OCI-LY3 (cell line): ENCODE data around the gene GSK3B.

Source experiments
- H2AFZ ChIP-seq: fragments of 200-600, 300-600 bp; shearing (Covaris generic); 2 replicates; pipeline ENCODE4 v1.6.0; 2014; ENCODE audit warnings: antibody characterized with exemption, low read depth, low read length
- H3K27ac ChIP-seq: fragments of 200-600, 300-600 bp; sonication (generic); 2 replicates; pipeline ENCODE4 v1.5.1; 2014; ENCODE audit warnings: mild to moderate bottlenecking, low read length, moderate library complexity, mixed read lengths
- H3K27me3 ChIP-seq: fragments of 200-600, 300-600 bp; sonication (generic); 2 replicates; pipeline ENCODE4 v1.6.1; 2014; ENCODE audit warnings: low read depth, low read length, mixed read lengths
- H3K36me3 ChIP-seq: fragments of 200-600, 300-600 bp; sonication (generic); replicated peaks from 2 replicates; pipeline ENCODE3; 2014; ENCODE audit warnings: low read depth, low read length, mixed read lengths
- H3K4me1 ChIP-seq: fragments of 300-600, 200-600 bp; sonication (generic); 2 replicates; pipeline ENCODE4 v1.6.1; 2014; ENCODE audit warnings: low read length, mixed read lengths
- H3K4me2 ChIP-seq: fragments of 200-600, 300-600 bp; sonication (generic); 2 replicates; pipeline ENCODE4 v1.6.1; 2014; ENCODE audit warnings: low read length, mixed read lengths
- H3K4me3 ChIP-seq: fragments of 300-600, 200-600 bp; sonication (generic); 2 replicates; pipeline ENCODE4 v1.5.1; 2014; ENCODE audit warnings: antibody characterized with exemption, mild to moderate bottlenecking, low read length, moderate library complexity
- H3K79me2 ChIP-seq: fragments of 300-600, 200-600 bp; shearing (Covaris generic); 2 replicates; pipeline ENCODE4 v1.6.1; 2014; ENCODE audit warnings: mild to moderate bottlenecking, low read length, mixed read lengths
- H3K9ac ChIP-seq: fragments of 300-600, 200-600 bp; shearing (Covaris generic); 2 replicates; pipeline ENCODE4 v1.6.0; 2014; ENCODE audit warnings: mild to moderate bottlenecking, low read length, moderate library complexity
- H3K9me3 ChIP-seq: fragments of 200-600, 300-600 bp; shearing (Covaris generic); 2 replicates; pipeline ENCODE4 v1.6.1; 2014; ENCODE audit warnings: low read length, mixed read lengths; ENCODE audit not compliant: insufficient read depth
- H4K20me1 ChIP-seq: fragments of 200-600, 300-600 bp; sonication (generic); 2 replicates; pipeline ENCODE4 v1.6.1; 2016; ENCODE audit warnings: low read length, mixed read lengths; ENCODE audit not compliant: insufficient read depth
- EZH2phosphoT487 ChIP-seq: fragments of 200-600 bp; shearing (Covaris generic); IDR thresholded peaks from 2 replicates; pipeline ENCODE4 v1.6.1; 2018; ENCODE audit warnings: antibody characterized with exemption, mixed run types, low read depth
- TF ChIP-seq, protein P1 (sequence below): fragments of 200-600, 300-600 bp; sonication (generic); IDR thresholded peaks from 2 replicates; pipeline ENCODE4 v1.5.1; 2014; ENCODE audit warnings: antibody characterized with exemption, low read length, low read depth

GSK3B gene

GRCh38 chr3:119808244-119808643 lies 286.0 kb downstream of the GSK3B start:
- TF ChIP-seq EZH2phosphoT487 = no peak
- TF ChIP-seq, protein P1, sequence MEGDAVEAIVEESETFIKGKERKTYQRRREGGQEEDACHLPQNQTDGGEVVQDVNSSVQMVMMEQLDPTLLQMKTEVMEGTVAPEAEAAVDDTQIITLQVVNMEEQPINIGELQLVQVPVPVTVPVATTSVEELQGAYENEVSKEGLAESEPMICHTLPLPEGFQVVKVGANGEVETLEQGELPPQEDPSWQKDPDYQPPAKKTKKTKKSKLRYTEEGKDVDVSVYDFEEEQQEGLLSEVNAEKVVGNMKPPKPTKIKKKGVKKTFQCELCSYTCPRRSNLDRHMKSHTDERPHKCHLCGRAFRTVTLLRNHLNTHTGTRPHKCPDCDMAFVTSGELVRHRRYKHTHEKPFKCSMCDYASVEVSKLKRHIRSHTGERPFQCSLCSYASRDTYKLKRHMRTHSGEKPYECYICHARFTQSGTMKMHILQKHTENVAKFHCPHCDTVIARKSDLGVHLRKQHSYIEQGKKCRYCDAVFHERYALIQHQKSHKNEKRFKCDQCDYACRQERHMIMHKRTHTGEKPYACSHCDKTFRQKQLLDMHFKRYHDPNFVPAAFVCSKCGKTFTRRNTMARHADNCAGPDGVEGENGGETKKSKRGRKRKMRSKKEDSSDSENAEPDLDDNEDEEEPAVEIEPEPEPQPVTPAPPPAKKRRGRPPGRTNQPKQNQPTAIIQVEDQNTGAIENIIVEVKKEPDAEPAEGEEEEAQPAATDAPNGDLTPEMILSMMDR = no peak
- Histone ChIP-seq H3K4me3 (no peak overlapping the region), H3K9ac (no peak overlapping the region), H3K36me3 (no peaks in the 10 kb centered on the region), H3K9me3 (no peaks in the 10 kb centered on the region), H2AFZ (no peak overlapping the region), H4K20me1 (no peaks in the 10 kb centered on the region), H3K27ac (no peak overlapping the region), H3K27me3 (no peaks in the 10 kb centered on the region), H3K4me1 (peaks cover 17% of the 10 kb centered on the region), H3K4me2 (no peak overlapping the region), H3K79me2 (no peaks in the 10 kb centered on the region)

- TF ChIP-seq EZH2phosphoT487 = no peak
Observed at GRCh38 chr3:119800844-119801243, 293.4 kb downstream of the GSK3B start.

DNA sequence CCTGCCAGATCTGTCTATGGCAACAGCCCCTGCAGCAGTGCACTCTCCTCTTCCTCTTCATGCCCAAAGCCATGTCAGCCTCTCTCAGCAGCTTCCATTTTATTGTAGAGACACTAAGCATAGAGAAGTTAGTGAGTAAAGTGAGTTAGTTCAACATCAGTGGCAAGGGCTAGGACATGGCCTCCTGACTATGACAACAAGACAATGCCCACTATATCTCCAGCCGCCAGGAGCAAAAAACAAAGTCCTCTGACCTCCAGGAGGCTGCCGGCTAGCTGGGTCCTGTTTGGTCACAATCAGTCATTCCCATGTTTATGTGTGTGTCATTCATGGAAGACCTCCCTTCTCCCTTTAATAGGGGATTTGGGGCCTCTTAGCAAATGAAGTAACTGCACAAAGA lies 297.5 kb downstream of the GSK3B start:
- Histone ChIP-seq H3K27ac (no peak overlapping the region), H3K79me2 (no peaks in the 10 kb centered on the region), H4K20me1 (no peaks in the 10 kb centered on the region), H3K4me2 (no peak overlapping the region), H3K4me1 (no peaks in the 10 kb centered on the region), H3K9ac (no peak overlapping the region), H3K27me3 (peaks cover 11% of the 10 kb centered on the region; the same call in 1 of the 2 replicates), H3K9me3 (no peaks in the 10 kb centered on the region), H3K36me3 (no peaks in the 10 kb centered on the region), H3K4me3 (no peak overlapping the region), H2AFZ (no peak overlapping the region)
- no peak for TF ChIP-seq EZH2phosphoT487
- TF ChIP-seq, protein P1 = no peak

More at GRCh38 chr3:119800844-119801243, 293.4 kb downstream of the GSK3B start:
- H3K4me3 ChIP-seq = no peak overlapping the region
- no peak overlapping the region for H3K4me2 ChIP-seq
- H3K4me1 ChIP-seq = peaks cover 3% of the 10 kb centered on the region; the same call in 1 of the 2 replicates
- no peak overlapping the region for H2AFZ ChIP-seq
- no peaks in the 10 kb centered on the region for H3K79me2 ChIP-seq
- no peak overlapping the region for H3K9ac ChIP-seq
- H3K27ac ChIP-seq = no peak overlapping the region
- peaks cover 11% of the 10 kb centered on the region; the same call in 1 of the 2 replicates for H3K27me3 ChIP-seq
- no peaks in the 10 kb centered on the region for H3K36me3 ChIP-seq
- no peaks in the 10 kb centered on the region for H4K20me1 ChIP-seq
- no peaks in the 10 kb centered on the region for H3K9me3 ChIP-seq

DNA sequence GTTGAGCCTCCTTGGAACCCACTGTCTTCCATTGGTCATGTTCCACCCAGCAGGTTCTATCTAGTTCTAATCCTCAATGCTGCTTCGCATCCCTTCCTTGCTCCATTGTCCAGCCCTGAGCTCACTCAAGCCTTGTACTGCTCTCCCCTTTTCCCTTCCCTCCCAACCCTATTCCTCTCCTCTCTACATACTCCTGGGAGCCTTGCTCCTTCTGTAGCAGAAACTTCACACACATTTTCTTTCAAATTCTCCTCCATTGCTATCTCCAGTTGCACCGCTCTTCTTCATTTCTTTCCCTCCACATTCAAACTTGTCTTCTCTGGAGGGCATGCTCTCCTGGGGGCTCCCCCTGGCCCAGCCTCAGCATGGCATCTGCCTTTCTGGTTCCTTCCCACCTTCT lies 297.9 kb downstream of the GSK3B start:
- H3K4me1 ChIP-seq = no peaks in the 10 kb centered on the region
- H3K4me2 ChIP-seq = no peak overlapping the region
- H3K9ac ChIP-seq = no peak overlapping the region
- no peaks in the 10 kb centered on the region for H3K9me3 ChIP-seq
- no peak overlapping the region for H2AFZ ChIP-seq
- TF ChIP-seq, protein P1 = no peak
- TF ChIP-seq EZH2phosphoT487 = no peak
- H3K36me3 ChIP-seq = no peaks in the 10 kb centered on the region
- H4K20me1 ChIP-seq = no peaks in the 10 kb centered on the region
- H3K27me3 ChIP-seq = peaks cover 11% of the 10 kb centered on the region; the same call in 1 of the 2 replicates
- H3K27ac ChIP-seq = no peak overlapping the region
- no peaks in the 10 kb centered on the region for H3K79me2 ChIP-seq
- no peak overlapping the region for H3K4me3 ChIP-seq
